Upper lobe of left lung (tissue), 6 donors: ENCODE results near the gene OR2AG2. TPM values are rescaled to one million over a fixed set of nuclear protein-coding genes. Genes with fewer than 3 reads are reported as not detected.
A peak's percentile ranks its signal among the peaks of the same experiment; 100 is the strongest.

Source experiments
- ATAC-seq, 2 donors: fragments of 200-7000 bp; cut with Tn5 transposase; one replicate each; pipeline ENCODE4 v1.9.1; 2022; ENCODE audit warnings: mild to moderate bottlenecking in 2 of 2, moderate library complexity in 2 of 2; ENCODE audit not compliant: low FRiP score in 2 of 2
- DNase-seq, 2 donors: peaks; one replicate each; pipeline ENCODE4 v3.0.0-alpha.2; 2019 to 2020
- H3K27ac ChIP-seq, 4 donors: fragments of 200-600 bp; sonication (generic); one replicate each; pipeline ENCODE4 v1.5.1; 2016 to 2019
- H3K27me3 ChIP-seq, 4 donors: fragments of 200-600 bp; sonication (generic); one replicate each; pipeline ENCODE4 v1.5.1; 2017 to 2019
- H3K36me3 ChIP-seq, 4 donors: fragments of 200-600 bp; sonication (generic); one replicate each; pipeline ENCODE4 v1.5.1; 2016 to 2019
- H3K4me1 ChIP-seq, 4 donors: fragments of 200-600 bp; sonication (generic); one replicate each; pipeline ENCODE4 v1.5.1; 2018 to 2019
- H3K4me3 ChIP-seq, 4 donors: fragments of 200-600 bp; sonication (generic); one replicate each; pipeline ENCODE4 v1.5.1; 2017 to 2019; ENCODE audit warnings: mild to moderate bottlenecking in 2 of 4, moderate library complexity in 1 of 4
- H3K9me3 ChIP-seq, 4 donors: fragments of 200-600 bp; sonication (generic); one replicate each; pipeline ENCODE4 v1.5.1; 2018 to 2019
- CTCF ChIP-seq, 6 experiments: fragments of 450-650 bp in 4 of 6; fragments of 200-600 bp in 2 of 6; sonication (generic) in 2 of 6; IDR thresholded peaks; one replicate each; pipeline ENCODE4 v1.5.1; 2016 to 2019; ENCODE audit warnings: antibody characterized with exemption in 6 of 6
- EP300 ChIP-seq, 4 donors: sonication (generic); formaldehyde crosslinking; IDR thresholded peaks; one replicate each; pipeline ENCODE4 v1.5.1; 2017; ENCODE audit warnings: antibody characterized with exemption in 4 of 4, control low read depth in 2 of 4
- POLR2A ChIP-seq, 4 donors: fragments of 450-650 bp; IDR thresholded peaks; one replicate each; pipeline ENCODE4 v1.5.1; 2016 to 2017; ENCODE audit warnings: antibody characterized with exemption in 4 of 4, mild to moderate bottlenecking in 2 of 4
- POLR2AphosphoS5 ChIP-seq, 2 donors: sonication (generic); formaldehyde crosslinking; IDR thresholded peaks; one replicate each; pipeline ENCODE4 v1.5.1; 2017; ENCODE audit warnings: antibody characterized with exemption in 2 of 2
- WGBS, 2 donors: methylation state at CpG; one replicate each; pipeline ENCODE4 v1.1.5; 2017 to 2018; 5-methylcytosine and 5-hydroxymethylcytosine counted together
- total RNA-seq, 6 donors: library from RNA; depleted of rRNA in 4 of 6; stranded (reverse); fragments of >200 nt in 4 of 6; gene quantifications; one replicate each; pipeline versions ENCODE4 v1.1.0 to v1.2.1, GENCODE V29; 2016 to 2021
- donor health status: DM: no; HTN: no; CAD: no; lungs with moderate emphysema.
- donor health status: DM: no; HTN: yes; CAD: no; lungs with severe emphysema.

The OR2AG2 gene
- total RNA-seq, 6 donors from 2014 or later, result 0.13 to 0.59 (median 0.15) TPM; not detected in 3

DNA sequence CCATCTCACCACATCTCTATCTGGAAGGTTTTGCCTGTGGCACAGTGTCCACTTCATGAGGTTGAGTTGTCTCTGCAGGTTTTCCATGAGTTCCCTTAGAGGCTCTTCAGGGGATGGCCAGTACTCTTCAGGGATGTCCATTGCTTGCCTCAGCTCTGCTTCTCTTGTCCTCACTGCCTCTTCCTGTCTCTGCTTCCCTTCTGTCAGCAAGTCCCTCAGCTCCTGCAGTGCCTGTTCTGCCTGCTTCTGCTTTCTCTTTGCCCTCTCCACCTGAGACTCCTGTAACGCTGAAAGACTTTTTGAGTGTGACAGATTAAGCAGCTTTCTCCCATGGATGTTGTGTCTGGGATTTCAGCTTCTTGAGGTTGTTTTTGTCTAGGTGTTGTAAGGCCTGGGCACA is 50.4 kb downstream of the OR2AG2 start:
- Histone ChIP-seq H3K9me3 (no peaks in the 10 kb centered on the region), H3K27me3 (no peaks in the 10 kb centered on the region), H3K27ac (no peak overlapping the region), H3K36me3 (peaks cover 0 to 12% (median 5%) of the 10 kb centered on the region in 4 donors), H3K4me1 (no peaks in the 10 kb centered on the region), H3K4me3 (no peak overlapping the region)
- 79 to 81% methylated on average over 1 of the region's 1 CpG for WGBS, 2 donors
- no peak for TF ChIP-seq POLR2AphosphoS5 (IDR thresholded peaks at IDR 0.05)
- TF ChIP-seq CTCF (IDR thresholded peaks at IDR 0.05), result no peak
- no peak for TF ChIP-seq EP300 (IDR thresholded peaks at IDR 0.05)
- TF ChIP-seq POLR2A (IDR thresholded peaks at IDR 0.05), result no peak
- DNase-seq (no peak), ATAC-seq (peak in 1 of 2 donors; percentile 28)

GRCh38 chr11:6719576-6719975 is 52.2 kb downstream of the OR2AG2 start:
- ATAC-seq, result peak in 1 of 2 donors; percentile 60
- Histone ChIP-seq H3K36me3 (peaks cover 0 to 12% (median 5%) of the 10 kb centered on the region in 4 donors), H3K4me1 (no peaks in the 10 kb centered on the region), H3K27ac (no peak overlapping the region), H3K9me3 (no peaks in the 10 kb centered on the region), H3K27me3 (no peaks in the 10 kb centered on the region), H3K4me3 (no peak overlapping the region)
- 80 to 92% methylated on average over 1 of the region's 1 CpG for WGBS, 2 donors
- TF ChIP-seq POLR2A (IDR thresholded peaks at IDR 0.05), result no peak
- TF ChIP-seq POLR2AphosphoS5 (IDR thresholded peaks at IDR 0.05), result no peak
- TF ChIP-seq EP300 (IDR thresholded peaks at IDR 0.05), result no peak
- TF ChIP-seq CTCF (IDR thresholded peaks at IDR 0.05), result no peak
- no peak for DNase-seq

DNA sequence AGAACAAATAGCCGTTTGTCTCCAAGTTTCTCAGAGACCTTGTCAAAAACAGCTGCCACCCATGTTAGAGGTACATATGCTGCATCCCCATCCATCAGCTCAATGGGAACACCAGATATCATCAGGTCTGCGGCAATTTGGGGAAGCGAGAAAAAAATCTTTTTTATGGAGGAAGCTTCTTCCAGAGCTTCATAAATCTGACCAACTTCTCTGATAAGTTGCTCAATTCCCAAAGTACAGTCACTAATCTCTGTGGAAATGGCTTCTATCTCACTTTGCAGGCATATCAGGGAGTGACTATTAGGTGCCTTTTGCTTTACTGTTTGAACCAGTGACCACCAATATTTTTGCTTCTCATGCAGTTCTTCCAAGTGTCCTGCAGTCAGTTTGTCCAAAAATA is 54.4 kb downstream of the OR2AG2 start:
- no peak overlapping the region for H3K4me3 ChIP-seq
- no peak overlapping the region for H3K27ac ChIP-seq
- DNase-seq (no peak), ATAC-seq (no peak)
- no peaks in the 10 kb centered on the region for H3K27me3 ChIP-seq
- H3K9me3 ChIP-seq, result no peaks in the 10 kb centered on the region
- H3K4me1 ChIP-seq, result no peaks in the 10 kb centered on the region
- 67 to 93% methylated on average over 3 of the region's 3 CpGs for WGBS, 2 donors
- no peak for TF ChIP-seq POLR2A (IDR thresholded peaks at IDR 0.05)
- no peak for TF ChIP-seq CTCF (IDR thresholded peaks at IDR 0.05)
- TF ChIP-seq POLR2AphosphoS5 (IDR thresholded peaks at IDR 0.05), result no peak
- no peak for TF ChIP-seq EP300 (IDR thresholded peaks at IDR 0.05)
- H3K36me3 ChIP-seq, result peaks cover 0 to 9% (median 5%) of the 10 kb centered on the region in 4 donors

Other genes with a start within 250 kb of the OR2AG2 start
- gene RRP8, start 168.4 kb downstream of the OR2AG2 start, total RNA-seq, result 10 to 100 TPM; 13.4 to 25.2 (median 22.1) TPM
- 100 to 1,000 TPM; 130 to 191 (median 146) TPM for gene ILK, start 168.2 kb downstream of the OR2AG2 start, total RNA-seq
- gene TAF10, start 159.8 kb downstream of the OR2AG2 start, total RNA-seq, result 100 to 1,000 TPM in 3 of 6 donors, 10 to 100 TPM in 3; 60.8 to 153 (median 96.5) TPM
- gene TPP1, start 152.6 kb downstream of the OR2AG2 start, total RNA-seq, result 100 to 1,000 TPM in 4 of 6 donors, 10 to 100 TPM in 2; 71.6 to 240 (median 145) TPM
- 10 to 100 TPM in 4 of 6 donors, 1 to 10 TPM in 2; 9.2 to 32.2 (median 12.8) TPM for gene DCHS1, start 116.2 kb downstream of the OR2AG2 start, total RNA-seq
- gene MRPL17, start 88.6 kb downstream of the OR2AG2 start, total RNA-seq, result 10 to 100 TPM; 12.6 to 49.2 (median 22.8) TPM
- not detected for gene OR2AG1, start 11.0 kb upstream of the OR2AG2 start, total RNA-seq
- gene OR6A2, start 27.7 kb upstream of the OR2AG2 start, total RNA-seq, result 1 to 10 TPM in 1 of 6 donors, under 1 TPM in 4, not detected in 1; 0.06 to 1.0 (median 0.15) TPM
- not detected for gene OR10A5, start 73.7 kb upstream of the OR2AG2 start, total RNA-seq
- not detected for gene OR10A2, start 91.1 kb upstream of the OR2AG2 start, total RNA-seq
- gene OR10A4, start 104.6 kb upstream of the OR2AG2 start, total RNA-seq, result not detected
- 1 to 10 TPM in 2 of 6 donors, under 1 TPM in 1, not detected in 3; 0.46 to 4.2 (median 1.5) TPM for gene OR2D2, start 120.5 kb upstream of the OR2AG2 start, total RNA-seq
- not detected for gene OR2D3, start 149.0 kb upstream of the OR2AG2 start, total RNA-seq
- 1 to 10 TPM in 4 of 6 donors, under 1 TPM in 2; 0.55 to 4.0 (median 2.2) TPM for gene ZNF215, start 154.4 kb upstream of the OR2AG2 start, total RNA-seq
- gene ZNF214, start 248.4 kb upstream of the OR2AG2 start, total RNA-seq, result 1 to 10 TPM in 5 of 6 donors, under 1 TPM in 1; 0.33 to 9.0 (median 2.5) TPM
- 1 to 10 TPM in 1 of 6 donors, under 1 TPM in 3, not detected in 2; 0.11 to 1.0 (median 0.22) TPM for gene NLRP14, start 248.5 kb upstream of the OR2AG2 start, total RNA-seq